Ovary (tissue), 9 donors: ENCODE measurements around the gene CFAP65. TPM values are rescaled to one million over a fixed set of nuclear protein-coding genes. Genes with fewer than 3 reads are reported as not detected.

ENCODE experiments used
- DNase-seq, 5 donors: peaks; one replicate each; pipeline ENCODE4 v3.0.0-alpha.2; 2019 to 2020
- H3K27ac ChIP-seq, 2 donors: fragments of 200-600 bp; one replicate each; pipeline versions ENCODE4 v1.5.1 to v1.8.0; 2019 to 2022
- H3K27me3 ChIP-seq: fragments of 200-600 bp; one replicate; pipeline ENCODE4 v1.8.0; 2022
- H3K36me3 ChIP-seq: fragments of 200-600 bp; sonication (generic); one replicate; pipeline ENCODE4 v1.5.1; 2019
- H3K4me1 ChIP-seq: one replicate; pipeline ENCODE4 v1.8.1; 2013; ENCODE audit warnings: mild to moderate bottlenecking, moderate library complexity; ENCODE audit not compliant: insufficient read depth
- H3K4me3 ChIP-seq: fragments of 200-600 bp; sonication (generic); one replicate; pipeline ENCODE4 v1.5.1; 2017
- H3K9me3 ChIP-seq, 2 donors: fragments of 200-600 bp in 1 of 2; sonication (generic) in 1 of 2; one replicate each; pipeline versions ENCODE4 v1.5.1 to v1.8.1; 2013 to 2019; ENCODE audit warnings: mild to moderate bottlenecking in 1 of 2, moderate library complexity in 1 of 2
- EP300 ChIP-seq: sonication (generic); formaldehyde crosslinking; IDR thresholded peaks from one replicate; pipeline ENCODE4 v1.6.1; 2017; ENCODE audit warnings: antibody characterized with exemption
- POLR2A ChIP-seq: fragments of 450-650 bp; IDR thresholded peaks from one replicate; pipeline ENCODE4 v1.6.1; 2017; ENCODE audit warnings: antibody characterized with exemption, mild to moderate bottlenecking, moderate library complexity
- WGBS, 3 donors: extraction: QIAGEN DNeasy Blood & Tissue Kit in 1 of 3; methylation state at CpG; one replicate each; pipeline versions ENCODE4 v1.1.5 to v1.1.7; 2013 to 2017; 5-methylcytosine and 5-hydroxymethylcytosine counted together
- intact Hi-C, 4 donors: fragments of 100-400 bp; cut with DNase I; formaldehyde crosslinking; loops; one replicate each; pipeline versions ENCODE4 v1.11.0 to v1.15.1; 2022 to 2023
- polyA plus RNA-seq, 2 donors: library from polyadenylated mRNA; stranded (reverse); fragments of 200-250 nt in 1 of 2; fragments of 350-450 nt in 1 of 2; fragmentation: Illumina TruSeq in 1 of 2; extraction: RNeasy Lipid Tissue Mini Kit (QIAGEN cat#74804) in 1 of 2; gene quantifications; one replicate each; pipeline ENCODE4 v1.2.3, GENCODE V29; 2013 to 2014
- total RNA-seq, 7 donors: library from RNA; depleted of rRNA in 2 of 7; stranded (reverse); fragments of >200 nt in 2 of 7; fragmentation: NEBNext Ultra II Directional in 3 of 7; extraction: Animal tissue kit (Norgen Biotek cat#: 25700) in 3 of 7; gene quantifications; one replicate each; pipeline versions ENCODE4 v1.1.0 to v1.2.4, GENCODE V29; 2016 to 2023
- TF ChIP-seq, protein P1 (sequence below), 3 donors: fragments of 450-650 bp in 2 of 3; fragments of 200-600 bp in 1 of 3; IDR thresholded peaks; one replicate each; pipeline versions ENCODE4 v1.5.1 to v1.8.0; 2016 to 2022; ENCODE audit warnings: antibody characterized with exemption in 3 of 3, mild to moderate bottlenecking in 1 of 3
- donor health status: DM: no; HTN: no; CAD: no; lungs with moderate emphysema.
- donor health status: DM: no; HTN: no; CAD: no.
- donor health status: Bipolar disorder and iron deficiency.
- donor health status: DM: yes; HTN: yes; CAD: no.
- donor health status: DM: no; HTN: no; CAD: no.
- donor health status: DM: yes; HTN: yes; CAD: no.

Gene CFAP65
- total and polyA plus RNA-seq, 9 donors: 0.04 to 19.6 (median 0.90) TPM; not detected in 3

DNA sequence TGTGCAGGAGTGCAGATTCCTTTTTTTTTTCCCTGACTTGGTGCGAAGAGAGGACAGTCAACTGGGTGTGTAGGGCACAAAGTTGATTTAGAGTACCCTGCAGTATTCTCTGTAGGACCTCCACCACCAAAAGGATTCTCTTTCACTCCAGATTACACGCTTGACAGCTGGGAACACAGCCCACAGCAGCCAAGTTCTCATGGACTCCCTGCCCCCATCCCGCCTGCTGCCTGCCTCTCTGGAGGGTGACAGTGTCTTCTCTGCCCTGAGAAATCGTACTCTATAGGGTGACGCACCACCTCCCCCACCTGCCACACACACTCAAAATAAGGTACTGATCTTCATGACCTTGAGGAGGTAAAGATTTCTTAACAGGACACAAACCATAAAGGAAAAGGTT lies 46.0 kb upstream of the CFAP65 start:
- H3K27ac ChIP-seq: no peak overlapping the region
- DNase-seq: no peak
- TF ChIP-seq EP300: no peak
- TF ChIP-seq POLR2A: no peak
- TF ChIP-seq, protein P1, sequence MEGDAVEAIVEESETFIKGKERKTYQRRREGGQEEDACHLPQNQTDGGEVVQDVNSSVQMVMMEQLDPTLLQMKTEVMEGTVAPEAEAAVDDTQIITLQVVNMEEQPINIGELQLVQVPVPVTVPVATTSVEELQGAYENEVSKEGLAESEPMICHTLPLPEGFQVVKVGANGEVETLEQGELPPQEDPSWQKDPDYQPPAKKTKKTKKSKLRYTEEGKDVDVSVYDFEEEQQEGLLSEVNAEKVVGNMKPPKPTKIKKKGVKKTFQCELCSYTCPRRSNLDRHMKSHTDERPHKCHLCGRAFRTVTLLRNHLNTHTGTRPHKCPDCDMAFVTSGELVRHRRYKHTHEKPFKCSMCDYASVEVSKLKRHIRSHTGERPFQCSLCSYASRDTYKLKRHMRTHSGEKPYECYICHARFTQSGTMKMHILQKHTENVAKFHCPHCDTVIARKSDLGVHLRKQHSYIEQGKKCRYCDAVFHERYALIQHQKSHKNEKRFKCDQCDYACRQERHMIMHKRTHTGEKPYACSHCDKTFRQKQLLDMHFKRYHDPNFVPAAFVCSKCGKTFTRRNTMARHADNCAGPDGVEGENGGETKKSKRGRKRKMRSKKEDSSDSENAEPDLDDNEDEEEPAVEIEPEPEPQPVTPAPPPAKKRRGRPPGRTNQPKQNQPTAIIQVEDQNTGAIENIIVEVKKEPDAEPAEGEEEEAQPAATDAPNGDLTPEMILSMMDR (IDR thresholded peaks at IDR 0.05): no peak
- intact Hi-C loops: no loop called here
- no peaks in the 10 kb centered on the region for H3K9me3 ChIP-seq
- no peaks in the 10 kb centered on the region for H3K27me3 ChIP-seq
- no peaks in the 10 kb centered on the region for H3K36me3 ChIP-seq
- H3K4me3 ChIP-seq: no peak overlapping the region
- whole genome bisulfite sequencing, 3 donors: 76 to 81% (median 81%) methylated on average over 5 of the region's 5 CpGs
- no peaks in the 10 kb centered on the region for H3K4me1 ChIP-seq

DNA sequence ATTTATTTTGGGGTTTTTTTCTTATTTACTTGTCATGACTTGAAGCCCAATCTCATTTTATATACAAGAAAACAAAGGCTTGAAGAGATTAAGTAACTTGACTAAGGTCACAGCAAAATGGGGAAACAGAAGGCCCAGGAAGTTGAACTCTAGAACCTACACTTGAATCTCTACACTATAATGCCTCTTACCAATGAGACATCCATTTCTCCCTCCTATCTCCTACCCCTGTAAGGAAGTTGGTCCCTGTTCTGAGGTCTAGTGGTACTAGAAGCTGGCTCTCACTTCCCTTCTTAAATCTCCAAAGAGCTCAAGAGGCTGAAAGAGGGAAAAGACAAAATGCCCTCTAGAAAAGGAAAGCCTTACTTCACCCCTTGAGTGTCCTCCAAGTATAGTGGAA lies 44.9 kb upstream of the CFAP65 start:
- no peaks in the 10 kb centered on the region for H3K4me1 ChIP-seq
- no peak for DNase-seq
- intact Hi-C loops: no loop called here
- no peaks in the 10 kb centered on the region for H3K36me3 ChIP-seq
- H3K9me3 ChIP-seq: no peaks in the 10 kb centered on the region
- H3K27me3 ChIP-seq: no peaks in the 10 kb centered on the region
- H3K27ac ChIP-seq: no peak overlapping the region
- H3K4me3 ChIP-seq: no peak overlapping the region
- TF ChIP-seq POLR2A: no peak
- TF ChIP-seq, protein P1 (IDR thresholded peaks at IDR 0.05): no peak
- no peak for TF ChIP-seq EP300

DNA sequence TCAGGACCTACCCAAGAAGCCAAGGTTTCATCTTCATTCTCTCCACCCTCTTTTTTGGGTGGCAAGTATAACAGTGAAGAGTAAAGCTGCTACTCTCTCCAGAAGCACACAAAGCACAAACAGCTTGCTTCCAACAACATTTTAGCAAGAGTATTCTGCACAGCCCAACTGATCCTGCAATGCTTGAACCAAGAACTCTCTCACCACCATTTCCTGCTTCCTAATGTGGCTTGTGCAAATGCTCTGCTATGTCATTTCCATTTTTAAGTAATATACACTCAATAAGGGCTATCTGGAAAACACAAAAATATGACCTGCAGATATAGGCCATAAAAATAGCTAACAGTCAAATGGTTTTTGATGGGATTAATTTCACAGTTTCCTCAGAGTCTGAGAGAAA lies 43.5 kb upstream of the CFAP65 start:
- no peak for TF ChIP-seq EP300
- TF ChIP-seq, protein P1 (IDR thresholded peaks at IDR 0.05): no peak
- no peak for TF ChIP-seq POLR2A
- H3K36me3 ChIP-seq: no peaks in the 10 kb centered on the region

DNA sequence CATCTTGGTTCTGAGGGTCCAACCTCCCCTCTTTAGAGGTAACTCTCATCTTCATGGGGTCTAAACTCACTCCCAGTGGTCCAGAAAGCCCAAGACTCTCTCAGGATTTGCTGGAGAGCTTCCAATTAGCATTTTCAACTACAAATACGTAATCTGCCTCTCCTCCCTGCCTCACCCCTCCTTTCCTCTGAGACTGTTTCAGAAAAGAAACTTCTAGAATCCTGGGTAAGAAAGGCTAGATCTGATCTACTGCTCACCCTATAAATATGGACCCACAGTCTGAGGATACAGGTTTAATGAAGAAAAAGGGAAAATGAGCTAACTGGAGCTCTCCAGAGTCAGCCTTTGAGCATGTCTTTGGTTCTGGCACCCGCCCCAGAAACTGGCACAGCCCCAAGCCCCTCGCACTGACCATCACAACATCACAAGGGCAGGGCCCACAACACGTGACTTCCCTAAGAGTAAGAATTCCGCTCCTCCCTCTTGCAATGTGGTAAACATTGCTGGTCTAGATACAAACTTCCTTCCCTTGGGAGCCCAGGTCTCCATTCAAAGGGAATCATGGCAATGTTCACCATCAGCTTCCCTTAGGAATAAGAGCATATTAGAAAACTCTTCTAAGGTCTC lies 41.1 kb upstream of the CFAP65 start:
- TF ChIP-seq EP300 (no peak), POLR2A (no peak)
- TF ChIP-seq, protein P1 (IDR thresholded peaks at IDR 0.05): no peak

More for the DNA sequence above, 43.5 kb upstream of the CFAP65 start:
- Histone ChIP-seq H3K4me3 (no peak overlapping the region), H3K9me3 (no peaks in the 10 kb centered on the region), H3K27me3 (no peaks in the 10 kb centered on the region), H3K27ac (no peak overlapping the region), H3K4me1 (no peaks in the 10 kb centered on the region)
- intact Hi-C loops: no loop called here
- no peak for DNase-seq

More for the DNA sequence above, 41.1 kb upstream of the CFAP65 start:
- Histone ChIP-seq H3K4me1 (no peaks in the 10 kb centered on the region), H3K36me3 (no peaks in the 10 kb centered on the region), H3K27ac (no peak overlapping the region), H3K27me3 (no peaks in the 10 kb centered on the region), H3K4me3 (no peak overlapping the region), H3K9me3 (no peaks in the 10 kb centered on the region)
- WGBS, 3 donors: 64 to 70% (median 69%) methylated on average over 5 of the region's 5 CpGs
- DNase-seq: peak in 2 of 5 donors; percentile 30 to 40
- intact Hi-C loops: no loop called here
